K562 (cell line): Measurements from ENCODE around the gene FCSK. TPM values are rescaled to one million over a fixed set of nuclear protein-coding genes. Genes with fewer than 3 reads are reported as not detected.
A peak's percentile ranks its signal among the peaks of the same experiment; 100 is the strongest.

Experiments used
- ATAC-seq: fragments of 200-7000 bp; cut with Tn5 transposase; 3 replicates; pipeline ENCODE4 v1.9.1; 2020; ENCODE audit warnings: moderate library complexity
- BruUV-seq: library from RNA; stranded (reverse); fragments of 400-500 nt; replicated peaks from 2 replicates; lab custom pipeline; 2021; lab: Mats Ljungman, UMichigan
- CTCF ChIA-PET: fragments of 300-600 bp; formaldehyde crosslinking; extraction: SDS; loops from one replicate; lab custom pipeline; 2021; ENCODE audit warnings: low intra/inter-chr PET ratio; lab: Yijun Ruan, JAX
- POLR2A ChIA-PET: fragments of 300-600, 350-650 bp; sonication (Branson Sonifier 250); formaldehyde crosslinking; extraction: SDS; loops from one replicate; lab custom pipeline; 2021; ENCODE audit warnings: antibody characterized with exemption, inconsistent platforms; lab: Yijun Ruan, JAX
- DNase-seq, 4 experiments: peaks; one replicate each; pipeline versions ENCODE4 v3.0.0 to v3.0.0-alpha.2; 2011 to 2018; ENCODE audit warnings: low spot score in 3 of 4, mixed read lengths in 3 of 4; ENCODE audit errors: extremely low read depth in 1 of 4
- FAIRE-seq: peaks from 2 replicates; lab custom pipeline; 2011; peaks lifted over from hg19 to GRCh38; lab: Jason Lieb, UNC
- H2AFZ ChIP-seq: 2 replicates; pipeline ENCODE4 v1.6.0; 2011; ENCODE audit warnings: low read depth, low read length, control low read depth, inconsistent platforms
- H3K27ac ChIP-seq: fragments of 200-600 bp; 3 replicates; pipeline ENCODE4 v1.8.0; 2011; ENCODE audit warnings: low read depth, mild to moderate bottlenecking, control low read depth, inconsistent platforms, low read length, moderate library complexity, mixed read lengths; ENCODE audit errors: extremely low read depth
- H3K27me3 ChIP-seq, 2 experiments: fragments of 300-600 bp in 1 of 2; 2 replicates in 1 of 2; 3 replicates in 1 of 2; pipeline versions ENCODE4 v1.6.0 to v1.8.0; 2011; ENCODE audit warnings: inconsistent platforms in 2 of 2, low read length in 2 of 2, mild to moderate bottlenecking in 1 of 2, mixed read lengths in 1 of 2, moderate library complexity in 1 of 2; ENCODE audit not compliant: control insufficient read depth in 2 of 2, insufficient read depth in 2 of 2
- H3K36me3 ChIP-seq: fragments of 300-600 bp; 3 replicates; pipeline ENCODE4 v1.8.0; 2011; ENCODE audit warnings: mild to moderate bottlenecking, low read length, inconsistent platforms; ENCODE audit not compliant: control insufficient read depth, insufficient read depth
- H3K4me1 ChIP-seq, 2 experiments: fragments of 200-600 bp in 1 of 2; replicated peaks in 1 of 2; 2 replicates in 1 of 2; 3 replicates in 1 of 2; pipeline versions ENCODE4 v1.5.1 to v1.8.0; 2011; ENCODE audit warnings: inconsistent platforms in 2 of 2, low read length in 2 of 2, mild to moderate bottlenecking in 1 of 2, mixed read lengths in 1 of 2, moderate library complexity in 1 of 2; ENCODE audit not compliant: control insufficient read depth in 2 of 2, insufficient read depth in 2 of 2
- H3K4me2 ChIP-seq: 2 replicates; pipeline ENCODE4 v1.6.1; 2011; ENCODE audit warnings: low read length, control low read depth, inconsistent platforms, mixed read lengths; ENCODE audit not compliant: insufficient read depth
- H3K4me3 ChIP-seq: fragments of 200-600 bp; sonication (generic), shearing (Covaris generic); 2 replicates; pipeline ENCODE4 v1.5.1; 2016; ENCODE audit warnings: control low read depth, inconsistent platforms
- H3K79me2 ChIP-seq: fragments of 200-600 bp; 3 replicates; pipeline ENCODE4 v1.8.0; 2011; ENCODE audit warnings: low read length, inconsistent platforms; ENCODE audit not compliant: control insufficient read depth, insufficient read depth
- H3K9ac ChIP-seq, 2 experiments: 2 replicates each; pipeline versions ENCODE4 v1.6.0 to v1.6.1; 2011; ENCODE audit warnings: low read depth in 2 of 2, low read length in 2 of 2, control low read depth in 1 of 2, inconsistent platforms in 1 of 2, mild to moderate bottlenecking in 1 of 2, mixed read lengths in 1 of 2; ENCODE audit not compliant: insufficient read depth in 1 of 2
- H3K9me1 ChIP-seq: one replicate; pipeline ENCODE4 v1.6.0; 2011; ENCODE audit warnings: inconsistent platforms, mild to moderate bottlenecking, low read length, moderate library complexity; ENCODE audit not compliant: control insufficient read depth, insufficient read depth
- H3K9me3 ChIP-seq: replicated peaks from 2 replicates; pipeline ENCODE4 v1.5.1; 2011; ENCODE audit warnings: low read depth, low read length, inconsistent platforms; ENCODE audit not compliant: control insufficient read depth, insufficient read depth
- H4K20me1 ChIP-seq: replicated peaks from 2 replicates; pipeline ENCODE4 v1.6.1; 2011; ENCODE audit warnings: low read length, inconsistent platforms, mixed read lengths; ENCODE audit not compliant: control insufficient read depth, insufficient read depth
- HIVEP1 ChIP-seq: fragments of 250-450 bp; sonication (Bioruptor Pico); IDR thresholded peaks from 2 replicates; pipeline ENCODE4 v1.4.0; 2020; ENCODE audit warnings: mild to moderate bottlenecking
- POLR2A ChIP-seq: fragments of 450-650 bp; conservative IDR thresholded peaks from 2 replicates; pipeline ENCODE4 v1.6.1; 2016
- RBFOX2 ChIP-seq: fragments of 200-400 bp; formaldehyde crosslinking; IDR thresholded peaks from 2 replicates; pipeline ENCODE4 v1.6.1; 2017; ENCODE audit warnings: low read depth, mild to moderate bottlenecking, low read length, moderate library complexity
- SIX5 ChIP-seq, 2 experiments: IDR thresholded peaks; 2 replicates each; pipeline ENCODE4 v1.6.1; 2011; ENCODE audit warnings: low read length in 2 of 2, borderline replicate concordance in 1 of 2, low read depth in 1 of 2, mild to moderate bottlenecking in 1 of 2, moderate library complexity in 1 of 2; ENCODE audit not compliant: insufficient read depth in 1 of 2
- ZBTB34 ChIP-seq: fragments of 250-450 bp; sonication (Bioruptor Pico); IDR thresholded peaks from 2 replicates; pipeline ENCODE4 v1.8.0; 2021; ENCODE audit warnings: mild to moderate bottlenecking, moderate library complexity
- ZFX ChIP-seq: sonication (generic); formaldehyde crosslinking; IDR thresholded peaks from 2 replicates; pipeline ENCODE4 v1.8.0; 2022; ENCODE audit warnings: mild to moderate bottlenecking, missing genetic modification reagents, moderate library complexity
- WGBS: fragments of 100-300 bp; shearing (Covaris generic); methylation state at CpG from one replicate; pipeline ENCODE4 v1.1.6; 2016; ENCODE audit warnings: low coverage, mixed read lengths; ENCODE audit not compliant: insufficient coverage; ENCODE audit errors: missing lambda C conversion rate; 5-methylcytosine and 5-hydroxymethylcytosine counted together
- in situ Hi-C: fragments of 300-500 bp; cut with MboI; formaldehyde crosslinking; loops from 4 replicates; pipeline ENCODE4 v1.15.0; 2018; ENCODE audit warnings: inconsistent platforms, mixed read lengths
- intact Hi-C: fragments of 100-400 bp; cut with micrococcal nuclease; formaldehyde crosslinking; loops from 2 replicates; pipeline ENCODE4 v1.14.2; 2022
- polyA plus RNA-seq, 8 experiments: library from polyadenylated mRNA; depleted of rRNA in 4 of 8; stranded (reverse) in 5 of 8; unstranded in 3 of 8; fragments of >200 nt; fragmentation: Nextera tagmentation in 2 of 8; fragmentation: Illumina TruSeq in 1 of 8; extraction: Ambion mirVana in 2 of 8; extraction: Trizol in 1 of 8; gene quantifications; 2 replicates each; pipeline versions ENCODE4 v1.2.1 to v1.2.3, GENCODE V29; 2011 to 2014; ENCODE audit warnings: inconsistent platforms in 1 of 8, missing spikeins in 1 of 8
- total RNA-seq, 7 experiments: library from RNA; depleted of rRNA in 6 of 7; stranded (reverse); fragments of >200 nt in 6 of 7; fragmentation: Illumina TruSeq in 2 of 7; extraction: Trizol in 2 of 7; gene quantifications; 2 replicates each; pipeline versions ENCODE4 v1.2.1 to v1.2.3, GENCODE V29; 2011 to 2021; ENCODE audit warnings: low replicate concordance in 1 of 7
- TF ChIP-seq, protein P1 (sequence below): sonication (generic); formaldehyde crosslinking; IDR thresholded peaks from 2 replicates; pipeline ENCODE4 v1.8.1; 2023; ENCODE audit warnings: mild to moderate bottlenecking, missing genetic modification reagents

The FCSK gene
- total and polyA plus RNA-seq, 9 of the 15 experiments (the other 6 are each of a cell fraction or from before 2014, with no cell fraction given) = 0.92 to 18.6 (median 8.3) TPM

GRCh38 chr16:70421014-70421413, 33.4 kb upstream of the FCSK start:
- Histone ChIP-seq H4K20me1 (peaks cover 24% of the 10 kb centered on the region), H3K27ac (no peak overlapping the region; the same call in 1 of the 3 replicates), H3K4me3 (no peak overlapping the region), H3K36me3 (peaks cover 89% of the 10 kb centered on the region), H3K27me3 (no peaks in the 10 kb centered on the region), H3K79me2 (peaks cover 99% of the 10 kb centered on the region), H3K4me1 (peaks cover 92 to 93% of the 10 kb centered on the region in 2 experiments), H3K9me3 (no peaks in the 10 kb centered on the region), H3K9ac (peak overlapping the region; percentile 13 to 84; a peak in 3 of 4 replicates), H2AFZ (no peak overlapping the region), H3K4me2 (no peak overlapping the region; the same call in 1 of the 2 replicates), H3K9me1 (peaks cover 22% of the 10 kb centered on the region)
- in situ Hi-C loops = no loop called here
- FAIRE-seq (no peak), DNase-seq (no peak), ATAC-seq (0 out of 3 replicates have a peak, but pooled peaks have one; percentile 2)
- ChIA-PET POLR2A (interaction anchor here (0.9 to 2.2 kb wide), 10 partner anchors 10 to 33 kb away, joined by 3 to 9 read pairs (median 5); partner anchors contain the start of gene FCSK), CTCF (no interaction called here)
- BruUV-seq = no TSS peak
- WGBS = 70% methylated on average over 8 of the region's 9 CpGs
- intact Hi-C loops = loop anchor here (5.0 kb wide), 1 partner anchor 36 kb away; no protein-coding TSS in a partner anchor
- TF ChIP-seq HIVEP1 (0 out of 2 replicates have a peak, but pooled peaks have one; percentile 25), POLR2A (0 out of 2 replicates have a peak, but pooled peaks have one; percentile 43), ZBTB34 (CRISPR knock-in tag) (no peak), SIX5 (IDR thresholded peaks at IDR 0.05; ENCODE audit: borderline replicate concordance in 1 of 2, insufficient read depth in 1 of 2, low read depth in 1 of 2, low read length in 2 of 2) (no peak), ZFX (CRISPR knock-in tag) (peak; percentile 15; the same call in 1 of the 2 replicates), RBFOX2 (peak; percentile 45; the same call in 1 of the 2 replicates)
- TF ChIP-seq, protein P1, sequence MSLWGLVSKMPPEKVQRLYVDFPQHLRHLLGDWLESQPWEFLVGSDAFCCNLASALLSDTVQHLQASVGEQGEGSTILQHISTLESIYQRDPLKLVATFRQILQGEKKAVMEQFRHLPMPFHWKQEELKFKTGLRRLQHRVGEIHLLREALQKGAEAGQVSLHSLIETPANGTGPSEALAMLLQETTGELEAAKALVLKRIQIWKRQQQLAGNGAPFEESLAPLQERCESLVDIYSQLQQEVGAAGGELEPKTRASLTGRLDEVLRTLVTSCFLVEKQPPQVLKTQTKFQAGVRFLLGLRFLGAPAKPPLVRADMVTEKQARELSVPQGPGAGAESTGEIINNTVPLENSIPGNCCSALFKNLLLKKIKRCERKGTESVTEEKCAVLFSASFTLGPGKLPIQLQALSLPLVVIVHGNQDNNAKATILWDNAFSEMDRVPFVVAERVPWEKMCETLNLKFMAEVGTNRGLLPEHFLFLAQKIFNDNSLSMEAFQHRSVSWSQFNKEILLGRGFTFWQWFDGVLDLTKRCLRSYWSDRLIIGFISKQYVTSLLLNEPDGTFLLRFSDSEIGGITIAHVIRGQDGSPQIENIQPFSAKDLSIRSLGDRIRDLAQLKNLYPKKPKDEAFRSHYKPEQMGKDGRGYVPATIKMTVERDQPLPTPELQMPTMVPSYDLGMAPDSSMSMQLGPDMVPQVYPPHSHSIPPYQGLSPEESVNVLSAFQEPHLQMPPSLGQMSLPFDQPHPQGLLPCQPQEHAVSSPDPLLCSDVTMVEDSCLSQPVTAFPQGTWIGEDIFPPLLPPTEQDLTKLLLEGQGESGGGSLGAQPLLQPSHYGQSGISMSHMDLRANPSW = 0 out of 2 replicates have a peak, but pooled peaks have one; percentile 33
